RKO (cell line): Measurements from ENCODE around the gene LIPN.
"Not testable (repeated sequence)": the region's sequence is repeated elsewhere in the genome, so short reads cannot be mapped to it uniquely, and the experiment has no call there.

ENCODE experiments used
- DNase-seq: peaks from one replicate; pipeline ENCODE4 v3.0.0-alpha.2; 2016; ENCODE audit warnings: low spot score

The LIPN gene

DNA sequence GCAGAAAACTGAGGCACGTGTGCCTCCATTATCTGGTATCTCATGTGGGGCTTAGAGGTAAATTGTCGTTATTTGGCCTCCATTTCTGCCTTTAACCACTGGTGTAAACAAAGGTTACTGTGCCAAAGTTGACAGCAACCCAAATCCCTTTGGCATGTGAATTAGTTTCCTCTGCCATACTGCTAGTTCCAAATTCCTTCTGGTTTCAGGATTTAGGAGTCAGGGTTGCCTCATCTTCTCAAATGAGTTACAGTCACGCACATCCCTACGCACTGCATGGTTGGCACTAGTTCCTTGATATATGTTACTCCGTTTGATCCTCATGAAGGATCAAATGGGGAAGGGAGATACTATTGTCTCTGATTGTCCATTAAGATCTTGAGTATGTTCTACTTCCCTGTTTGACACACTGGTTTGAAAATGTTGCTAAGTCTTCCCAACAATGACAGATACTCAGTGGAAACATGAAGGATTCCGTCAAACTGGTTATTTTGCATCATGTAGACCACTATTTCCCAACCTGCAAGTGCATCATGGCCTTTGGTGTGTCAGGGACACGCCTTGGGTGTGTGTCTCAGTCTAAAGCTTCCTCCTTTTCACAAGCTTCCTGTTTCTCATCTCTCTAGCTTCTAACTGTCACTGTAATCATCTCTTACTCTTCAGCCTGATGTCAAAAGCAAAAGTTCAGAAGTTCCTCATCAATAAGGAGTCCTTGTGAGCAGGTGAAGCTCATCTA, at the start of gene LIPN:
TSS of gene LIPN (plus strand) at position 655 of the 736 bp plus-strand sequence. CDS start 1,386 bp downstream, outside the sequence.
- no peak for DNase-seq

DNA sequence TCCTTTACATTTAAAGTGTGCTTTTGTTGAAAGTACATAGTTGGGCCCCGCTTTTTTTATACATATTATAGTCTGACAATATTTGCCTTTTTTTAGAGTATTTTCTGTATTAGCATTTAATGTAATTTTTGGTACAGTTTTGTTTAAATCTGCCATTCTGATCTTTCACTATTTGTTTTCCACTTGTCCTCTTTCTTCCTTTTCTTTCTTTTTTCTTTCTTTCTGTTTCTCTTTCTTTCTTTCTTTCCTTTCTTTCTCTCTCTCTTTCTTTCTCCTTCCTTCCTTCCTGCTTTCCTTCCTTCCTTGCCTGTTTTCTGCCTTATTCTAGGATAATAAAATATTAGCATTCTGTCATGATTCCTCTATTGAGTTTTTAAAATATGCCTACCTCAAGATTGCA, 44.3 kb upstream of the LIPN start:
- no peak for DNase-seq

DNA sequence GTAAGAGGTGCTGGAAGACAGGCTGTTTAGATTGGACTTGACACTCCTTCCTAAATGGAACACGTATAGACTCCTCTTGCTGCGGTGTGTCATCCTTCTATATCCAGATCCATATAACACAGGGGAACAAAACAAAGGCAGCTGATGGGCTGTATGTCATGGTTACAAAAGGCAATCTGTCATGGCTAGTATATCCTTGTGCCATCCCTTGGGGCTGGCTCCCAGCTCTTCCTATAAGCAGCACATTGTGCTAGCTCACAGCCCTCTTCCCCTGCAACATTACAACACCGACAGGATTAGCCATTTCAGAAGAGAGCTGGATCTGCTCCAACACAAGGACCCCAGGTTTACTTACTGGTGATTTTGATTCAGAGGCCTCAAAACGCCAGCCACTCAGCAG, 38.4 kb upstream of the LIPN start:
- DNase-seq = no peak

DNA sequence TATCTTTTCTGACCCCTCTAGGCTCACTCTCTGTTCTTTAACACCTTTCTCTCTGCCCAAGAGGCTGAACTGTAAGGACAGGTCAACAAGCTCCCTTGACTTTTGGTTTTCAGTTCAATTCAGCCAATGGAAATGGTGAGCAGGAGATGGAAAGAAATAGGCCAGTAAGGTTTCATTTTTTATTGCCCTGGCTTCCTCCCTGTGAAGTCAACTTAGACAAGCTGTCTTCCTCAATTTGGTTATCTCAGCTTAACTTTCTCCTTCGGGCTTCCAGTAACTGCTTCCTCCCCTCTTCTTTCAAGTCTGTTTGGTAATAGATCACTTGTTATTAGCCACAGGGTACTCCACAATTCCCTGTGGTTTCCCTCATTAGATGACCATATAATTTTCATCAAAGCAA, 34.0 kb upstream of the LIPN start:
- no peak for DNase-seq

- DNase-seq = no peak
These were observed 31.6 kb upstream of the LIPN start for GRCh38 chr10:88728107-88728763.

DNA sequence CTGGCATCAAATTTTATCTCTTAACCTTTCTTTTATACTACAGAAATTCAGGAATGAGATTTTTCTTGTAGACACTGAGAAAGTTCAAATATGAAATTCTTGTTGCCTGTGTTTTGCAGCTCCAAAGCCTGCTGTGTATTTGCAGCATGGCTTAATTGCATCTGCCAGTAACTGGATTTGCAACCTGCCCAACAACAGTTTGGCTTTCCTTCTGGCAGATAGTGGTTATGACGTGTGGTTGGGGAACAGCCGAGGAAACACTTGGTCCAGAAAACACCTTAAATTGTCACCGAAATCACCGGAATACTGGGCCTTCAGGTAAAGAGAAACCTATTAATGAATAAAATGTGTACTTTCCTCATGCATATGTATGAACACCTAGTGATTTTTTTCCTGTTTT, 29.0 kb upstream of the LIPN start:
- no peak for DNase-seq

GRCh38 chr10:88731296-88731695, 28.5 kb upstream of the LIPN start:
- no peak for DNase-seq

GRCh38 chr10:88733215-88733614, 26.6 kb upstream of the LIPN start:
- no peak for DNase-seq

GRCh38 chr10:88735661-88736060, 24.2 kb upstream of the LIPN start:
- DNase-seq = peak; percentile 75

- not testable (repeated sequence) for DNase-seq
These were observed 17.9 kb upstream of the LIPN start for GRCh38 chr10:88741921-88742320.

DNA sequence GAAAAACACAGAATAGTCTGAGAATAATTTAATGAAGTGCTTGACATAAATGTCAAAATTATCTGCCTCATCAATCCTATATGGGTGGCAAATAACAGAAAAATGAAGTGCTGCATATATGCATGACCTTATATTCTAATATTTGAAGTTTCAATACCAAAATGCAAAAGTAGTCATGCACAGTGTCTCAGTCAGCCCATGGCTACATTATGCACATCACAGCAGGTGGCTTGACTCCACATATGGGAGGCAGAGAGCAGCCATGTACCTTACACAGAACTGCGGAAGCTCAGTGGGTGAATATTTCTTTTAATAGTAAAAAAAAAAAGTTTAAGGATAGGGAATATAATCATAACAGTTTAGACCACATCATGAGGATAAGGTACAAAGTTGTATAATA, 17.4 kb upstream of the LIPN start:
- no peak for DNase-seq

GRCh38 chr10:88744002-88744401, 15.8 kb upstream of the LIPN start:
- DNase-seq = no peak

- no peak for DNase-seq
These were observed 14.2 kb upstream of the LIPN start for GRCh38 chr10:88745633-88746032.

- no peak for DNase-seq
These were observed 5.5 kb upstream of the LIPN start for GRCh38 chr10:88754287-88754686.

DNA sequence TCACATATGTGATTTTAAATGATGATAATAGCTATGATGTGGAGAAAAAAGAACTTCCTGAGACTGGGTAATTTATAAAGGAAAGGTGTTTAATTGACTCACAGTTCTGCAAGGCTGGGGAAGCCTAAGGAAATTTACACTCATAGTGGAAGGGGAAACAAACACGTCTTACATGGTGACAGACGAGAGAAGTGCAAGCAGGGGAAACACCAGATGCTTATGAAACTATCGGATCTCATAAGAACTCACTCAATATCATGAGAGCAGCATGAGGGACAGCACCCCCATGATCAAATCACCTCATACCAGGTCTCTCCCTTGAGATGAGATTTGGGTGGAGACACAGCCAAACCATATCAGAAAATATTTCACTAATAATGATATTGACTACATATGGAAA, 4.1 kb upstream of the LIPN start:
- no peak for DNase-seq

- DNase-seq = no peak
These were observed 3.2 kb upstream of the LIPN start for GRCh38 chr10:88756660-88757059.

DNA sequence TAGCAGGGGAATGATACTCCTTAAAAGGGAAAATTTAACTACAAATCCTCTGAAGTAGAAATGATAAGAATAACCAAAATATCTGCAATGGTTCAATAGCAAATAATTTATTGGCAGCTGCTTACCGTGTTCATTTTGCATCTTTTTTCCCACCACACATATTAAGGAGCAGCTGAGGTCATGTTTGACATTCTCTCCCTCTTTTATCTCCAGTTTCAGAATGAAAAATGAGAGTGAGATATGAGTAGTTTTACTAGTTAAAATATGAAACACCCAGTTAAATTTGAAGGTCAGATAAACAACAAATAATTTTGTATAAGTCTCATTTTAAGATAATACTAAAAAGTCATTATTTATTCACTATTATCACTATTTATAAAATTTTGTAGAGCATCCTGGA, 3.1 kb downstream of the LIPN start:
- DNase-seq = no peak

GRCh38 chr10:88763441-88763840, 3.6 kb downstream of the LIPN start:
- no peak for DNase-seq

DNA sequence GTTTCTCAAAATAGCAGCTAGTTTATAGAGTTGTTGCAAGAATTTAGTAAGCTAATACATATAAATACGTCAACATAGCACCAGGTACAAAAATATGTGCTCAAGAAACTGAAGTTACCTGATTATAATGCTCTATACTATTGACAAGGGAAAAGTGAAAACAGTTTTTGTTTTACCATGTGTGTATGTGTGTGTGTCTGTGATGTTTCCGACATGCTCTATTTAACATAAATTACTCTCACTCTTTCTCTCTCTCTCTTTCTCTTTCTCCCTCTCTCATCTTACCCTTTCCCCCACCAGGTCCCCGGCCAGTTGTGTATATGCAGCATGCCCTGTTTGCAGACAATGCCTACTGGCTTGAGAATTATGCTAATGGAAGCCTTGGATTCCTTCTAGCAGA, 4.3 kb downstream of the LIPN start:
- no peak for DNase-seq

GRCh38 chr10:88765816-88766215, 6.0 kb downstream of the LIPN start:
- DNase-seq = no peak

DNA sequence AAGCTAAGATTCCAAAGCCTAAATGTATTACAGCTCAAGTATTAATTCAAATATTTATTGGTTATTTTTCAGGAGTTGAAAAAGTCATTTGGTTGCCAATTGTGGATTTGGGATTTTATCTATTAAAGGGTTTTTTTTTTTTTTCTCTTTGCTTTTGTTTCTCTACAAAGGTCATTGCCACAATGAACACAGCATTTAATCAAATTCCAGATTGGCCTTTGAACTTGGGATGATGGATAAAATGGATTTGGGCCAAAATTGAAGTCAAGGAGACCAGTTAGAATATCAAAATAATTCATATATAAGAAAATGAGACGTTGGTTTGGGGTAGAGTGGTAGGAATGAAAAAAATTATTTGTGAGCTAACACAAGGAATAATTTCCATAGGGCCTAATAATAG, 9.6 kb downstream of the LIPN start:
- DNase-seq = no peak

DNA sequence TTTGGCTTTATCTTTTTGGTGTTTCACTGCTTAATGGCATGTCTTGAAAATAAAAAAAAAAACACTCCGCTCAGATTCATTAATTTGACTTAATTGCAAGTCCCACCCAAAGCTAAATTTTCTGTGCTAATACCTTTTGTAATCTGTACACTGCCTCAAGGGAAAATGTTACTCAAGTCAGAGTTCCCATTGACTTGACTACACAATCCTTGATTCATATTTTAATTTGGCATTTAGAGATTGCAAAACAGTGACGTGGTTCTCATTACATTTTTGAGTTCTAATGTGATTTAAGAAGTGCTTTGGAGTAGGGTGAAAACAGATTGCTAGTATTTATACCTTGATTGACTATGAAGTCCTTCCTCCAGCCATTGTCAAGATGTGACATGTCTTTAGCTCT, 21.4 kb downstream of the LIPN start:
- no peak for DNase-seq

DNA sequence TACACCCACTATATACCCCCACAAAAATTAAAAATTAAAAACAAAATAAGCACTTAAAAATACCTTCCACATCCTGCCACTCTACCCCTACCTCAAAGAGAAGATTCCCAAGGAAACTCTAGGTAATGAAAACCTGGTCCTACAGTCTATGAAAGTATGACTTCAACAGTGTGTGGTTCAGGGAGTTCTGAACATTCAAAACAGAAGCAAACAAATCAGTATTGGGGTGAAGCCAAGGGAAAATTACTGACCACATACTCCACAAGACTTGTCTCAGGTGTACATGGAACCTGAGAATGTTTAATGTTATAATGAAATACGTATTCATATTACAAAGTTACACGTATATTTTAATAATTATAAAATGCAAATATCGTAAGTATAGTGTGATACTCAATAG, 22.4 kb downstream of the LIPN start:
- no peak for DNase-seq

GRCh38 chr10:88783724-88784123, 23.9 kb downstream of the LIPN start:
- DNase-seq = no peak
